Keratinocyte (primary cell): ENCODE data around the gene NID2. TPM values are rescaled to one million over a fixed set of nuclear protein-coding genes. Genes with fewer than 3 reads are reported as not detected.

ENCODE experiments used
- DNase-seq: peaks from one replicate; pipeline ENCODE4 v3.0.0-alpha.2; 2011; ENCODE audit warnings: low read depth, missing footprints, low spot score
- FAIRE-seq: peaks from 2 replicates; lab custom pipeline; 2011; peaks lifted over from hg19 to GRCh38; lab: Jason Lieb, UNC
- H2AFZ ChIP-seq: 2 replicates; pipeline ENCODE4 v1.6.0; 2012; ENCODE audit warnings: low read length, control low read depth, inconsistent platforms; ENCODE audit not compliant: control insufficient read depth
- H3K27ac ChIP-seq: 2 replicates; pipeline ENCODE4 v1.5.1; 2011; ENCODE audit warnings: low read length; ENCODE audit not compliant: control insufficient read depth, insufficient read depth
- H3K27me3 ChIP-seq: 3 replicates; pipeline ENCODE4 v1.6.0; 2011; ENCODE audit warnings: low read length; ENCODE audit not compliant: control insufficient read depth, insufficient read depth; ENCODE audit errors: extremely low read depth
- H3K36me3 ChIP-seq, 2 experiments: 2 replicates in 1 of 2; 3 replicates in 1 of 2; pipeline ENCODE4 v1.5.1; 2011; ENCODE audit warnings: low read length in 2 of 2, mild to moderate bottlenecking in 1 of 2; ENCODE audit not compliant: control insufficient read depth in 2 of 2, insufficient read depth in 2 of 2; ENCODE audit errors: extremely low read depth in 1 of 2
- H3K4me1 ChIP-seq: 3 replicates; pipeline ENCODE4 v1.5.1; 2011; ENCODE audit warnings: low read length; ENCODE audit not compliant: control insufficient read depth, insufficient read depth; ENCODE audit errors: extremely low read depth
- H3K4me2 ChIP-seq: 3 replicates; pipeline ENCODE4 v1.6.0; 2011; ENCODE audit warnings: low read depth, low read length; ENCODE audit not compliant: control insufficient read depth, insufficient read depth; ENCODE audit errors: extremely low read depth
- H3K4me3 ChIP-seq, 3 experiments: fragments of 200-600 bp in 1 of 3; sonication (generic) in 1 of 3; 2 replicates in 2 of 3; 3 replicates in 1 of 3; pipeline ENCODE4 v1.5.1; 2011 to 2016; ENCODE audit warnings: low read length in 3 of 3, mild to moderate bottlenecking in 3 of 3, control low read depth in 2 of 3, inconsistent platforms in 1 of 3, low read depth in 1 of 3, mixed read lengths in 1 of 3, mixed run types in 1 of 3, moderate library complexity in 1 of 3; ENCODE audit not compliant: control insufficient read depth in 2 of 3, insufficient read depth in 2 of 3; ENCODE audit errors: extremely low read depth in 1 of 3
- H3K79me2 ChIP-seq: 2 replicates; pipeline ENCODE4 v1.6.0; 2012; ENCODE audit warnings: low read length; ENCODE audit not compliant: control insufficient read depth, insufficient read depth
- H3K9ac ChIP-seq: 3 replicates; pipeline ENCODE4 v1.6.0; 2011; ENCODE audit warnings: low read length; ENCODE audit not compliant: control insufficient read depth, insufficient read depth; ENCODE audit errors: extremely low read depth
- H3K9me1 ChIP-seq: 3 replicates; pipeline ENCODE4 v1.6.0; 2011; ENCODE audit warnings: low read length; ENCODE audit not compliant: control insufficient read depth, insufficient read depth; ENCODE audit errors: extremely low read depth
- H3K9me3 ChIP-seq: 2 replicates; pipeline ENCODE4 v1.5.1; 2012; ENCODE audit warnings: low read depth, low read length; ENCODE audit not compliant: control insufficient read depth
- H4K20me1 ChIP-seq: 3 replicates; pipeline ENCODE4 v1.6.0; 2011; ENCODE audit warnings: low read length; ENCODE audit not compliant: control insufficient read depth, insufficient read depth; ENCODE audit errors: extremely low read depth
- EZH2 ChIP-seq: IDR thresholded peaks from one replicate; pipeline ENCODE4 v1.6.1; 2012; ENCODE audit warnings: inconsistent platforms, mild to moderate bottlenecking, low read length, moderate library complexity
- dilution Hi-C: fragments of 300-500 bp; cut with MboI; formaldehyde crosslinking; loops from one replicate; pipeline ENCODE4 v1.7.0; 2020; ENCODE audit warnings: low sequenced_read_pairs; ENCODE audit not compliant: extremely low pct_ligation_motif_present
- polyA plus RNA-seq, 5 experiments: library from polyadenylated mRNA; depleted of rRNA in 3 of 5; stranded (reverse) in 3 of 5; stranded (forward) in 1 of 5; unstranded in 1 of 5; fragments of >200 nt; gene quantifications; 1 replicate in 1 of 5; 2 replicates in 3 of 5; 3 replicates in 1 of 5; pipeline versions ENCODE4 v1.2.1 to v1.2.3, GENCODE V29; 2011 to 2012; ENCODE audit warnings: missing spikeins in 2 of 5, low read depth in 1 of 5, low replicate concordance in 1 of 5
- TF ChIP-seq, protein P1 (sequence below), 3 experiments: IDR thresholded peaks in 1 of 3; conservative IDR thresholded peaks in 1 of 3; optimal IDR thresholded peaks in 1 of 3; 2 replicates in 2 of 3; 3 replicates in 1 of 3; pipeline versions ENCODE3 to v1.5.1; 2011; ENCODE audit warnings: low read length in 3 of 3, mild to moderate bottlenecking in 3 of 3, moderate library complexity in 2 of 3, control low read depth in 1 of 3, inconsistent platforms in 1 of 3; ENCODE audit not compliant: insufficient read depth in 2 of 3; ENCODE audit errors: extremely low read depth in 1 of 3

NID2 gene
- polyA plus RNA-seq, 1 donor (not counting 4 experiments of a cell fraction or from before 2014, with no cell fraction given) = 1.7 TPM

DNA sequence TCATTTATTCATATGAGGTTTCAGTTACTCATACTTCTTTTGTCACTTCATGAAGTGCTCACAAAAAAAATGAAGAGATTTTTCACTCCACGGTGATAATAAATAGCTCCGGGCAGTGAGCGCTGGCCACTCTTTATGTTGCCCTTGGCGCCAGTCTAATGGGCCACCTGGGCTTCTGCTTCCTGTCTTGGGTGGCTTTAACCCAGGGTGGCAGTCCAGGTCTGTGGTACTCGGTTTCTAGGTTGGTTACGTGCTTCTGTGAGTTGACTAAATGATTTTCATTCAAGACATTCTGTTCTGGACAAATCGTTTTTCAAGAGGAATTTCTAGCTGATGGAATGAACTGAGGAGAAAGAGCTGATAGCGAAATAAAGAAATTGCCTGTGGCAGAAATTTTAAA lies 34.6 kb upstream of the NID2 start:
- no peaks in the 10 kb centered on the region for H4K20me1 ChIP-seq
- H3K79me2 ChIP-seq = no peaks in the 10 kb centered on the region
- H3K9me1 ChIP-seq = no peaks in the 10 kb centered on the region
- no peaks in the 10 kb centered on the region for H3K4me1 ChIP-seq
- H3K9ac ChIP-seq = no peak overlapping the region
- H3K27ac ChIP-seq = no peak overlapping the region
- H2AFZ ChIP-seq = no peak overlapping the region
- FAIRE-seq (no peak), DNase-seq (no peak)
- no peaks in the 10 kb centered on the region for H3K36me3 ChIP-seq
- no peak overlapping the region for H3K4me3 ChIP-seq
- no peaks in the 10 kb centered on the region for H3K27me3 ChIP-seq
- H3K4me2 ChIP-seq = no peak overlapping the region
- H3K9me3 ChIP-seq = no peaks in the 10 kb centered on the region
- dilution Hi-C loops = no loop called here
- TF ChIP-seq, protein P1, sequence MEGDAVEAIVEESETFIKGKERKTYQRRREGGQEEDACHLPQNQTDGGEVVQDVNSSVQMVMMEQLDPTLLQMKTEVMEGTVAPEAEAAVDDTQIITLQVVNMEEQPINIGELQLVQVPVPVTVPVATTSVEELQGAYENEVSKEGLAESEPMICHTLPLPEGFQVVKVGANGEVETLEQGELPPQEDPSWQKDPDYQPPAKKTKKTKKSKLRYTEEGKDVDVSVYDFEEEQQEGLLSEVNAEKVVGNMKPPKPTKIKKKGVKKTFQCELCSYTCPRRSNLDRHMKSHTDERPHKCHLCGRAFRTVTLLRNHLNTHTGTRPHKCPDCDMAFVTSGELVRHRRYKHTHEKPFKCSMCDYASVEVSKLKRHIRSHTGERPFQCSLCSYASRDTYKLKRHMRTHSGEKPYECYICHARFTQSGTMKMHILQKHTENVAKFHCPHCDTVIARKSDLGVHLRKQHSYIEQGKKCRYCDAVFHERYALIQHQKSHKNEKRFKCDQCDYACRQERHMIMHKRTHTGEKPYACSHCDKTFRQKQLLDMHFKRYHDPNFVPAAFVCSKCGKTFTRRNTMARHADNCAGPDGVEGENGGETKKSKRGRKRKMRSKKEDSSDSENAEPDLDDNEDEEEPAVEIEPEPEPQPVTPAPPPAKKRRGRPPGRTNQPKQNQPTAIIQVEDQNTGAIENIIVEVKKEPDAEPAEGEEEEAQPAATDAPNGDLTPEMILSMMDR (optimal IDR thresholded peaks at IDR 0.05 in 1 of 3, IDR thresholded peaks at IDR 0.05 in 1 of 3, conservative IDR thresholded peaks at IDR 0.05 in 1 of 3; ENCODE audit: extremely low read depth in 1 of 3, insufficient read depth in 2 of 3, low read length in 3 of 3) = no peak
- no peak for TF ChIP-seq EZH2

DNA sequence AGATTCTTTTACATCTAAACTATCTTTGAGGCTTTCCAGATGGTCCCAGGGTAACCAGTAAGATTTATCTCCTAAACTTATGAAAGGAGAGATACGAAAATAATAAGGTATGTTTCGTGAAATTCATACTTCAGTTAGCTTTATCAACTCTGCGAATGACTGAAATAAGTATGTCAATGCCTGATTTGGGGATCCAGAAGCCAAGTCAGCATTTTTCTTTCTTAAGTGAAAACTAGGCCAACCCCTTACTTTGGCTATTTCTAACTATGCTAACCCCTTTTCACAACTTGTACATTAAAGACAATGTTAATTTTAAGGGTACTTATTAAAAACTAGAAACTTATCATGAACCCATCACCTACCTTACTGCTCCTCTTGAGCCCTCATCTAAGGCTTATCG lies 26.9 kb upstream of the NID2 start:
- H3K27ac ChIP-seq = no peak overlapping the region
- no peaks in the 10 kb centered on the region for H3K27me3 ChIP-seq
- H3K4me2 ChIP-seq = no peak overlapping the region
- DNase-seq (no peak), FAIRE-seq (no peak)
- no peak overlapping the region for H2AFZ ChIP-seq
- H3K9me3 ChIP-seq = no peaks in the 10 kb centered on the region
- no peaks in the 10 kb centered on the region for H3K36me3 ChIP-seq
- H4K20me1 ChIP-seq = no peaks in the 10 kb centered on the region
- H3K9me1 ChIP-seq = no peaks in the 10 kb centered on the region
- H3K4me1 ChIP-seq = no peaks in the 10 kb centered on the region
- H3K9ac ChIP-seq = no peak overlapping the region
- no peaks in the 10 kb centered on the region for H3K79me2 ChIP-seq
- no peak overlapping the region for H3K4me3 ChIP-seq
- no peak for TF ChIP-seq EZH2
- TF ChIP-seq, protein P1 (optimal IDR thresholded peaks at IDR 0.05 in 1 of 3, IDR thresholded peaks at IDR 0.05 in 1 of 3, conservative IDR thresholded peaks at IDR 0.05 in 1 of 3; ENCODE audit: extremely low read depth in 1 of 3, insufficient read depth in 2 of 3, low read length in 3 of 3) = no peak
- dilution Hi-C loops = no loop called here
